HG03095 (cell line): ENCODE results near the gene DHRS9.

Experiments
- ATAC-seq: cut with Tn5 transposase; IDR thresholded peaks from one replicate; pipeline ENCODE4 v1.9.1; 2021; ENCODE audit warnings: moderate library complexity; ENCODE audit not compliant: unreplicated experiment

Gene DHRS9

GRCh38 chr2:169065422-169065821 lies 3.9 kb upstream of the DHRS9 start:
- ATAC-seq = no peak

- no peak for ATAC-seq
Observed at GRCh38 chr2:169065864-169066517, 3.4 kb upstream of the DHRS9 start.

GRCh38 chr2:169066897-169067296 lies 2.5 kb upstream of the DHRS9 start:
- no peak for ATAC-seq

- ATAC-seq = no peak
Observed at GRCh38 chr2:169069833-169070232, 470 bp downstream of the DHRS9 start.

GRCh38 chr2:169071455-169071854 lies 2.1 kb downstream of the DHRS9 start:
- no peak for ATAC-seq

- peak; percentile 49 for ATAC-seq
Observed at GRCh38 chr2:169072163-169072925, 3.0 kb downstream of the DHRS9 start.

GRCh38 chr2:169073211-169073962 lies 4.0 kb downstream of the DHRS9 start:
- ATAC-seq = no peak

GRCh38 chr2:169073963-169074751 lies 4.8 kb downstream of the DHRS9 start:
- ATAC-seq = no peak

GRCh38 chr2:169077674-169078240 lies 8.4 kb downstream of the DHRS9 start:
- no peak for ATAC-seq

- no peak for ATAC-seq
Observed at GRCh38 chr2:169080250-169081069, 11.1 kb downstream of the DHRS9 start.

GRCh38 chr2:169081551-169081950 lies 12.2 kb downstream of the DHRS9 start:
- ATAC-seq = no peak

GRCh38 chr2:169082995-169083394 lies 13.6 kb downstream of the DHRS9 start:
- peak; percentile 75 for ATAC-seq

- ATAC-seq = no peak
Observed at GRCh38 chr2:169086893-169087467, 17.6 kb downstream of the DHRS9 start.

- no peak for ATAC-seq
Observed at GRCh38 chr2:169087757-169088379, 18.5 kb downstream of the DHRS9 start.

- ATAC-seq = no peak
Observed at GRCh38 chr2:169089182-169089581, 19.8 kb downstream of the DHRS9 start.

GRCh38 chr2:169090133-169090820 lies 20.9 kb downstream of the DHRS9 start:
- no peak for ATAC-seq

GRCh38 chr2:169091256-169091655 lies 21.9 kb downstream of the DHRS9 start:
- no peak for ATAC-seq

GRCh38 chr2:169091761-169092519 lies 22.6 kb downstream of the DHRS9 start:
- ATAC-seq = no peak
